Kidney epithelial cell (primary cell): ENCODE results near the gene ARMC2. TPM values are rescaled to one million over a fixed set of nuclear protein-coding genes. Genes with fewer than 3 reads are reported as not detected.

ENCODE experiments used
- DNase-seq: peaks from one replicate; pipeline ENCODE4 v3.0.0-alpha.2; 2010; ENCODE audit warnings: low read depth
- H3K27me3 ChIP-seq: 2 replicates; pipeline ENCODE4 v1.6.0; 2011; ENCODE audit warnings: low read length; ENCODE audit not compliant: control insufficient read depth, insufficient read depth
- H3K36me3 ChIP-seq: 2 replicates; pipeline ENCODE4 v1.5.1; 2011; ENCODE audit warnings: low read length; ENCODE audit not compliant: control insufficient read depth, insufficient read depth
- H3K4me3 ChIP-seq: 2 replicates; pipeline ENCODE4 v1.5.1; 2011; ENCODE audit warnings: low read depth, mild to moderate bottlenecking, control low read depth, low read length
- total RNA-seq: library from RNA; depleted of rRNA; stranded (reverse); fragments of >200 nt; gene quantifications from 2 replicates; pipeline ENCODE4 v1.2.3, GENCODE V29; 2015
- TF ChIP-seq, protein P1 (sequence below): IDR thresholded peaks from 2 replicates; pipeline ENCODE4 v1.5.1; 2011; ENCODE audit warnings: mild to moderate bottlenecking, moderate library complexity, low read length, control low read depth, inconsistent platforms; ENCODE audit not compliant: insufficient read depth, poor library complexity, severe bottlenecking

Gene ARMC2
- total RNA-seq, 1 donor from 2014 or later = 1.1 TPM

- H3K36me3 ChIP-seq = no peaks in the 10 kb centered on the region
- no peak for DNase-seq
- H3K4me3 ChIP-seq = no peak overlapping the region
- H3K27me3 ChIP-seq = no peaks in the 10 kb centered on the region
- TF ChIP-seq, protein P1, sequence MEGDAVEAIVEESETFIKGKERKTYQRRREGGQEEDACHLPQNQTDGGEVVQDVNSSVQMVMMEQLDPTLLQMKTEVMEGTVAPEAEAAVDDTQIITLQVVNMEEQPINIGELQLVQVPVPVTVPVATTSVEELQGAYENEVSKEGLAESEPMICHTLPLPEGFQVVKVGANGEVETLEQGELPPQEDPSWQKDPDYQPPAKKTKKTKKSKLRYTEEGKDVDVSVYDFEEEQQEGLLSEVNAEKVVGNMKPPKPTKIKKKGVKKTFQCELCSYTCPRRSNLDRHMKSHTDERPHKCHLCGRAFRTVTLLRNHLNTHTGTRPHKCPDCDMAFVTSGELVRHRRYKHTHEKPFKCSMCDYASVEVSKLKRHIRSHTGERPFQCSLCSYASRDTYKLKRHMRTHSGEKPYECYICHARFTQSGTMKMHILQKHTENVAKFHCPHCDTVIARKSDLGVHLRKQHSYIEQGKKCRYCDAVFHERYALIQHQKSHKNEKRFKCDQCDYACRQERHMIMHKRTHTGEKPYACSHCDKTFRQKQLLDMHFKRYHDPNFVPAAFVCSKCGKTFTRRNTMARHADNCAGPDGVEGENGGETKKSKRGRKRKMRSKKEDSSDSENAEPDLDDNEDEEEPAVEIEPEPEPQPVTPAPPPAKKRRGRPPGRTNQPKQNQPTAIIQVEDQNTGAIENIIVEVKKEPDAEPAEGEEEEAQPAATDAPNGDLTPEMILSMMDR = no peak
Measured at GRCh38 chr6:108874470-108875160, 26.4 kb downstream of the ARMC2 start.

- Histone ChIP-seq H3K4me3 (no peak overlapping the region), H3K27me3 (no peaks in the 10 kb centered on the region), H3K36me3 (no peaks in the 10 kb centered on the region)
- TF ChIP-seq, protein P1 = no peak
- DNase-seq = no peak
Measured at GRCh38 chr6:108875161-108875555, 26.9 kb downstream of the ARMC2 start.

DNA sequence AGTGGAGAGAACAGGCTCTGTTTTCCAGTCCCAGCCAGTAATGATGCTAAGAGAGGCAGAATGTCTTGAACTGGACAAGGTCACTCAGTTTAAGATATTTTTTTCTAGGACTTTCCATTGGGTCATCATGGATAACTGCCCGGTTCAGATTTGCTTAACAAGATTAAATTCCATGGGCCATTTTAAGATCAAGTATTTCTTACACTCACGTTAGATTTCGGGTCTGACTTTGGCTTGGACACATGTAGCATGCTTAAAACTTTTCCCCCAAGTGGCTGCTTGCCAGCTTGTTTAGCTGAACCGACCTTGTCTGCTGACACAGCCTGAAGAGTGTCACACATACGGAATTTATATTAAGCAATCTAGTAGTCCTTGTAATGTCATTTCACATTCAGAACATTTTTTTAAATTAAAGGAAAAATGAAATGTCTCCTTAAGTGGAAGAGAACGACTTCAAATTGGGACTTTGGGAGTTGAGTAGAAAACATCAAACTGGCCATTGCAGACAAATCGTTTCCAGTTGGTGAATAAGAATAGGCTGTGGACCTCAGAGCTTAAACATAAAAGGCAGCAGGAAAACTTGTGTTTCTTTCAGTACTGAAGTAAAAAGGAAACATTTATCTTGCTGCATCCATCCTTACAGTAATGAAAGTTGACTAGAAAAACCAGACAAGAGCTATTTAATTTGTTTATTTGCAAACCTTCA is 29.0 kb downstream of the ARMC2 start:
- TF ChIP-seq, protein P1 = no peak
- no peak for DNase-seq
- H3K27me3 ChIP-seq = no peaks in the 10 kb centered on the region
- H3K36me3 ChIP-seq = no peaks in the 10 kb centered on the region
- H3K4me3 ChIP-seq = no peak overlapping the region

DNA sequence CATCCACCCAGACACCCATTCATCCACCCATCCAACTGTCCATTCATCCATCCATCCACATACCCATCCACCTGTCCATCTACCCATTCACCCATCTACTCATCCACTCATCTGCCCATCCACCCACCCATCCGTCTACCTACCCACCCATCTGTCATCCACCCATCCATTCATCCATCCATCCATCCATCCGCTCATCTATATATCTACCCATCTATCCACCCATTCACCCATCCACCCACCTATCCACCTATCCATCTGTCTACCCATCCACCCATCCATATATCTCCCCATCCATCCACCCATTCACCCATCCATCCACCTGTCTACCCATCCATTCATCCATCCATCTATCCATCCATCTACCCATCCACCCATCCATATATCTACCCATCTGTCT is 30.7 kb downstream of the ARMC2 start:
- H3K27me3 ChIP-seq = no peaks in the 10 kb centered on the region
- no peak overlapping the region for H3K4me3 ChIP-seq
- DNase-seq = no peak
- no peaks in the 10 kb centered on the region for H3K36me3 ChIP-seq
- TF ChIP-seq, protein P1 = no peak

DNA sequence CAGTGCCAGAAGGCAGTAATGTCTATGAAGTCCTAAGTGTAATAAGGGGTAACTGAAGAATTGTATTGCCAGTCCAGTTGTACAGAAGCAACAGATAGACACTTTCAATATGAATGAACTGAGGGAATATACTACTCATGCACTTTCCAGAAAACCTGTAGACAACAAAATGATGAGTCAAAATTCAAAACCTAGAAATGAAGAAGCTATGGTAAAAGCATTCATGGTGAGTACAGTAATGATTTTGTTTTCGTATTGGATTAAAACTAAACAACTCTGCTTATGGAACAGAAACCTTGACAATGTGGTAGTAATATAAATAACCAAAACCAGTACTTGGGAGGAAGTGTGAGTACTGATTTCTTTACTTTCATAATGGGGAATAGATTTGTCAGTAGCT is 35.0 kb downstream of the ARMC2 start:
- Histone ChIP-seq H3K36me3 (no peaks in the 10 kb centered on the region), H3K27me3 (no peaks in the 10 kb centered on the region), H3K4me3 (no peak overlapping the region)
- TF ChIP-seq, protein P1 = no peak
- DNase-seq = no peak
